ENCODE data around the gene CDH18.
"Not testable (repeated sequence)": the region's sequence is repeated elsewhere in the genome, so short reads cannot be mapped to it uniquely, and the experiment has no call there.

The CDH18 gene

GRCh38 chr5:19855931-19856330 is 132.1 kb downstream of the CDH18 start:
- DNase-seq: no peak

- DNase-seq: no peak
Observed at GRCh38 chr5:19855453-19855852, 132.5 kb downstream of the CDH18 start.

- DNase-seq: no peak
Observed at GRCh38 chr5:19855031-19855430, 133.0 kb downstream of the CDH18 start.

GRCh38 chr5:19853616-19854240 is 134.3 kb downstream of the CDH18 start:
- DNase-seq: no peak

- DNase-seq: no peak
Observed at GRCh38 chr5:19837536-19838174, 150.3 kb downstream of the CDH18 start.

GRCh38 chr5:19835442-19835841 is 152.6 kb downstream of the CDH18 start:
- DNase-seq: no peak

GRCh38 chr5:19812720-19813119 is 175.3 kb downstream of the CDH18 start:
- DNase-seq: not testable (repeated sequence)

GRCh38 chr5:19806756-19807155 is 181.2 kb downstream of the CDH18 start:
- no peak for DNase-seq

- DNase-seq: no peak
Observed at GRCh38 chr5:19802686-19803085, 185.3 kb downstream of the CDH18 start.

- DNase-seq: no peak
Observed at GRCh38 chr5:19795218-19795617, 192.8 kb downstream of the CDH18 start.

- DNase-seq: no peak
Observed at GRCh38 chr5:19790829-19791466, 197.1 kb downstream of the CDH18 start.

GRCh38 chr5:19782566-19782965 is 205.4 kb downstream of the CDH18 start:
- no peak for DNase-seq

- no peak for DNase-seq
Observed at GRCh38 chr5:19777363-19777762, 210.6 kb downstream of the CDH18 start.

GRCh38 chr5:19776886-19777285 is 211.1 kb downstream of the CDH18 start:
- not testable (repeated sequence) for DNase-seq

GRCh38 chr5:19771174-19771835 is 216.7 kb downstream of the CDH18 start:
- DNase-seq: no peak

- no peak for DNase-seq
Observed at GRCh38 chr5:19770396-19770795, 217.6 kb downstream of the CDH18 start.

- DNase-seq: no peak
Observed at GRCh38 chr5:19767987-19768386, 220.0 kb downstream of the CDH18 start.

GRCh38 chr5:19753579-19753978 is 234.4 kb downstream of the CDH18 start:
- no peak for DNase-seq

- DNase-seq: no peak
Observed at GRCh38 chr5:19751326-19751725, 236.7 kb downstream of the CDH18 start.

GRCh38 chr5:19745247-19745646 is 242.8 kb downstream of the CDH18 start:
- no peak for DNase-seq

GRCh38 chr5:19739671-19740070 is 248.3 kb downstream of the CDH18 start:
- no peak for DNase-seq

GRCh38 chr5:19734776-19735175 is 253.2 kb downstream of the CDH18 start:
- DNase-seq: no peak

GRCh38 chr5:19733612-19734495 is 254.1 kb downstream of the CDH18 start:
- no peak for DNase-seq

All from suppressor macrophage treated with lipopolysaccharide for 1 hour (primary cell).